HEK293T (cell line): ENCODE data around the gene HYPK.
"Not testable (repeated sequence)": the region's sequence is repeated elsewhere in the genome, so short reads cannot be mapped to it uniquely, and the experiment has no call there.

ENCODE experiments used
- CTCF ChIA-PET: fragments of 350-600 bp; formaldehyde crosslinking; extraction: SDS; loops from one replicate; lab custom pipeline; 2021; ENCODE audit warnings: antibody characterized with exemption, inconsistent platforms; lab: Yijun Ruan, JAX
- POLR2A ChIA-PET: fragments of 350-600 bp; formaldehyde crosslinking; extraction: SDS; loops from one replicate; lab custom pipeline; 2020; ENCODE audit warnings: antibody characterized with exemption, inconsistent platforms; lab: Yijun Ruan, JAX
- DNase-seq: peaks from one replicate; pipeline ENCODE4 v3.0.0; 2012; ENCODE audit warnings: mixed read lengths; ENCODE audit errors: extremely low spot score
- ARNT ChIP-seq: fragments of 450-650 bp; IDR thresholded peaks from 2 replicates; pipeline ENCODE4 v1.6.1; 2017; ENCODE audit warnings: mild to moderate bottlenecking
- BHLHE40 ChIP-seq: fragments of 450-650 bp; IDR thresholded peaks from 2 replicates; pipeline ENCODE4 v1.6.1; 2016; ENCODE audit warnings: mild to moderate bottlenecking, moderate library complexity, borderline replicate concordance
- CTBP1 ChIP-seq: fragments of 450-650 bp; IDR thresholded peaks from 2 replicates; pipeline ENCODE4 v1.6.1; 2016; ENCODE audit warnings: borderline replicate concordance
- ELF4 ChIP-seq: fragments of 450-650 bp; IDR thresholded peaks from 2 replicates; pipeline ENCODE4 v1.6.1; 2017; ENCODE audit warnings: antibody characterized with exemption
- FOXA1 ChIP-seq: fragments of 450-650 bp; IDR thresholded peaks from 2 replicates; pipeline ENCODE4 v1.6.1; 2016; ENCODE audit warnings: mild to moderate bottlenecking
- FOXK2 ChIP-seq: fragments of 450-650 bp; IDR thresholded peaks from 2 replicates; pipeline ENCODE4 v1.6.1; 2016; ENCODE audit warnings: mild to moderate bottlenecking
- FOXM1 ChIP-seq: fragments of 450-650 bp; IDR thresholded peaks from 2 replicates; pipeline ENCODE4 v1.6.1; 2017; ENCODE audit warnings: mild to moderate bottlenecking, borderline replicate concordance
- HDGF ChIP-seq: fragments of 450-650 bp; IDR thresholded peaks from 2 replicates; pipeline ENCODE4 v1.6.1; 2017; ENCODE audit warnings: antibody characterized with exemption, borderline replicate concordance
- L3MBTL2 ChIP-seq: fragments of 450-650 bp; conservative IDR thresholded peaks from 2 replicates; pipeline ENCODE4 v1.6.1; 2016; ENCODE audit warnings: mild to moderate bottlenecking
- LEF1 ChIP-seq: fragments of 450-650 bp; IDR thresholded peaks from 2 replicates; pipeline ENCODE4 v1.6.1; 2017; ENCODE audit warnings: mild to moderate bottlenecking, borderline replicate concordance
- NFRKB ChIP-seq: fragments of 450-650 bp; IDR thresholded peaks from 2 replicates; pipeline ENCODE4 v1.6.1; 2016; ENCODE audit warnings: mild to moderate bottlenecking, moderate library complexity
- SP1 ChIP-seq: fragments of 450-650 bp; IDR thresholded peaks from 2 replicates; pipeline ENCODE4 v1.6.1; 2017
- SUZ12 ChIP-seq: fragments of 450-650 bp; IDR thresholded peaks from 2 replicates; pipeline ENCODE4 v1.6.1; 2016; ENCODE audit warnings: mild to moderate bottlenecking
- TARDBP ChIP-seq: fragments of 450-650 bp; IDR thresholded peaks from 2 replicates; pipeline ENCODE4 v1.6.1; 2016
- ZNF384 ChIP-seq: fragments of 450-650 bp; IDR thresholded peaks from 2 replicates; pipeline ENCODE4 v1.6.1; 2016
- TF ChIP-seq, protein P1 (sequence below): fragments of 450-650 bp; IDR thresholded peaks from 2 replicates; pipeline ENCODE4 v1.6.1; 2016

The HYPK gene

DNA sequence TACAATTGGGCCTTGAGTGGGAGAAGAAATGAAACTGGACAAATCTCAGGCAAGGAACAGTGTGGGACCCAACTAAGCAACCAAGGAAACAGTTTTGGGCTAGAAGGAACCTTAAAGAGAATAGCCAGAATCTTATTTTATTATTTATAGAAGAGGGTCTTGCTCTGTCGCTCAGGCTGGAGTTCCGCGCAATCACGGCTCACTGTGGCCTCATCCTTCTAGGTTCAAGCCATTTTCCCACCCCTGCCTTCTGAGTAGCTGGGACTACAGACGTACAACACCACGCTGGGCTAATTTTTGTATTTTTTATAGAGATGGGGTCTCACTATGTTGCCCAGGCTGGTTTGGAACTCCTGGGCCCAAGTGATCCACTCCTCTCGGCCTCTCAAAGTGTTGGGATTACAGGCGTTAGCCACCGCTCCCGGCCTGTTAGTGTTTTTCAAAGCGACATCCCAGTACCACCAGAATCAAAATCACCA, 25.7 kb downstream of the HYPK start:
- POLR2A ChIA-PET = interaction anchor here (2.0 kb wide), 1 partner anchor 24 kb away, joined by 25 read pairs; the partner anchor contains the start of genes HYPK and SERINC4
- CTCF ChIA-PET = no interaction called here
- TF ChIP-seq LEF1 = no peak
- no peak for TF ChIP-seq BHLHE40
- TF ChIP-seq ARNT = no peak
- TF ChIP-seq, protein P1, sequence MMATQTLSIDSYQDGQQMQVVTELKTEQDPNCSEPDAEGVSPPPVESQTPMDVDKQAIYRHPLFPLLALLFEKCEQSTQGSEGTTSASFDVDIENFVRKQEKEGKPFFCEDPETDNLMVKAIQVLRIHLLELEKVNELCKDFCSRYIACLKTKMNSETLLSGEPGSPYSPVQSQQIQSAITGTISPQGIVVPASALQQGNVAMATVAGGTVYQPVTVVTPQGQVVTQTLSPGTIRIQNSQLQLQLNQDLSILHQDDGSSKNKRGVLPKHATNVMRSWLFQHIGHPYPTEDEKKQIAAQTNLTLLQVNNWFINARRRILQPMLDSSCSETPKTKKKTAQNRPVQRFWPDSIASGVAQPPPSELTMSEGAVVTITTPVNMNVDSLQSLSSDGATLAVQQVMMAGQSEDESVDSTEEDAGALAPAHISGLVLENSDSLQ = no peak
- no peak for TF ChIP-seq NFRKB
- TF ChIP-seq SUZ12 = no peak
- no peak for TF ChIP-seq HDGF
- TF ChIP-seq SP1 = no peak
- TF ChIP-seq TARDBP = no peak
- TF ChIP-seq FOXK2 = no peak
- no peak for TF ChIP-seq ZNF384
- TF ChIP-seq L3MBTL2 = no peak
- TF ChIP-seq CTBP1 = no peak
- no peak for TF ChIP-seq FOXA1
- no peak for TF ChIP-seq ELF4
- TF ChIP-seq FOXM1 = no peak
- no peak for DNase-seq

DNA sequence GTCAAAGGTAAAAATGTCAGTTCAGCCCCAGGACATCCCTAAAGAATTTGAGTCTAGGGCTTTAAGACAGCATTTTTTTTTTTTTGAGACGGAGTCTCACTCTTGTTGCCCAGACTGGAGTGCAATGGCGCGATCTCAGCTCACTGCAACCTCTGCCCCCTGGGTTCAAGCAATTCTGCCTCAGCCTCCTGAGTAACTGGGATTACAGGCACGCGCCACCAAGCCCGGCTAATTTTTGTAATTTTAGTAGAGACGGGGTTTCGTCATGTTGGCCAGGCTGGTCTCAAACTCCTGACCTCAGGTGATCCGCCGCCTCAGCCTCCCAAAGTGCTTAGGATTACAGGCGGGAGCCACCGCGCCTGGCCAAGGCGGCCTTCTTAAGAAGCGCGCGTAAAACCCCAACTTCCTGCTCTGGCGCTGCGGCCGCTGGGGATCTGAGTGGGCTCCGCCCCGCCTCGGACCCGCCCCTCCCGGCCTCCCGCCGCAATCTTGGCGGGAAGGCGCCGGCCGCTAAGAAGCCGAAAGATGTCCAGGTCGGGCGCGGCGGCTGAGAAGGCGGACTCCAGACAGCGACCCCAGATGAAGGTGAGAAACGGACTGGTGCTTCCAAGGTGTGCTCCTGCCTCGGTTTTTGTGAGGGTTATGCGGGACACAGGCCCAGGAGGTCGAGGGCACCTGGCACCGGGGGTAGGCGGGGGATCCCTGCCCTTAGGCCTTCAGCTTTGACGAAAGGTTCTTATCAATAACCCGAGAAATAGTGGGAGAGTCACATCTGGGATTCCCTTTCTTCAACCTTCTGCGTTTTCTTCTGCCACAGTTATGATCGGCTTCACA, 26.3 kb downstream of the HYPK start, which contains the start of gene WDR76:
Gene WDR76 (plus strand): TSS at position 495 of the 834 bp plus-strand sequence. CDS start 31 bp downstream, at position 526.
- POLR2A ChIA-PET = interaction anchor here (1.9 kb wide), 1 partner anchor 50 kb away, joined by 5 read pairs; the partner anchor contains the start of gene ELL3
- DNase-seq = peak; percentile 74
- peak; percentile 83 for TF ChIP-seq L3MBTL2
- TF ChIP-seq FOXK2 = no peak
- no peak for TF ChIP-seq FOXM1
- CTCF ChIA-PET = no interaction called here

DNA sequence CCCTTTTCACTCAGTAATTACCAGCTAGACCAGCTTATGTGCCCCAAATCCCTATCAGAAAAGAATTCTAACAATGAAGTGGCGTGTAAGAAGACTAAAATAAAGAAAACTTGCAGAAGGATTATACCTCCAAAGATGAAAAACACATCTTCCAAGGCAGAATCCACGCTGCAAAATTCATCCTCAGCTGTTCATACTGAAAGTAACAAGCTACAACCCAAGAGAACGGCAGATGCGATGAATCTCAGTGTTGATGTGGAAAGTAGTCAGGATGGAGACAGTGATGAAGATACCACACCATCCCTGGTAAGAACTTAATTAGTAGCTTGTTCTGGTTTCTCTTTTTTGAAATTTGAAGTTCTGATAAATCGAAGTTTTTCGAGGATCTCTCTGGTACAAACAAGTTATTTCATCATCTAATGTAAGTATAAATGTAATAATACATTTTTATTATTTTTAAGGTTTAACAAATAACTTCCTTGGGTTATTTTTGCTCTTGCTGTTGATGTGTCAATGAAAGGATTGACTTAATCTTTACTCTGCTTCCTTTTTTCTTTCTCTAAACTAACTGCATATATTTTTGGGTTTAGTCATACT, 27.8 kb downstream of the HYPK start:
- ChIA-PET POLR2A (interaction anchor here (1.3 to 1.9 kb wide), 2 partner anchors 28 to 52 kb away, joined by 3 to 5 read pairs; partner anchors contain the start of genes ELL3, HYPK and SERINC4), CTCF (no interaction called here)
- DNase-seq = no peak
- TF ChIP-seq ARNT (no peak), NFRKB (no peak), BHLHE40 (no peak), CTBP1 (no peak), FOXM1 (no peak), HDGF (no peak), SUZ12 (no peak), L3MBTL2 (no peak), TARDBP (no peak), FOXK2 (no peak), FOXA1 (no peak), SP1 (no peak)
- TF ChIP-seq, protein P1 = no peak

DNA sequence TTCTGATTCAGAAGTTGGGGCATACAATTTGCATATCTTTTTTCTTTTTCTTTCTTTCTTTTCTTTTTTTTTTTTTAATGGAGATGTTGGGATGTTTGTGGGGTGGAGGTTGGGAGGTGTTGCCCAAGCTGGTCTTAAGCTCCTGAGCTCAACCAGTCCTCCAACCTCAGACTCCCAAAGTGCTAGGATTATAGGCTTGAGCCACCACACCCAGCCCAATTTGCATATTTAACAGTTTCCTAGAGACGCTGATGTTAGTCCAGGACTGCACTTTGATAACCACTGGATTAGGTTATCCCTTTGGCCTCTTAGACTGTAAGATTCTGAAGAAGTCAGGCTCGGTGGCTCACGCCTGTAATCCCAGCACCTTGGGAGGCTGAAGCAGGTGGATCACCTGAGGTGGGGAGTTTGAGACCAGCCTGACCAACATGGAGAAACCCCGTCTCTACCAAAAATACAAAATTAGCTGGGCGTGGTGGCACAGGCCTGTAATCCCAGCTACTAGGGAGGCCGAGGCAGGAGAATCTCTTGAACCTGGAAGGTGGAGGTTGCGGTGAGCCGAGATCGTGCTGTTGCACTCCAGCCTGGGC, 29.6 kb downstream of the HYPK start:
- POLR2A ChIA-PET, DNase-seq: not testable (repeated sequence)
- CTCF ChIA-PET = interaction anchor here (0.6 kb wide), 1 partner anchor 17 kb away, joined by 3 read pairs; no protein-coding TSS in a partner anchor

DNA sequence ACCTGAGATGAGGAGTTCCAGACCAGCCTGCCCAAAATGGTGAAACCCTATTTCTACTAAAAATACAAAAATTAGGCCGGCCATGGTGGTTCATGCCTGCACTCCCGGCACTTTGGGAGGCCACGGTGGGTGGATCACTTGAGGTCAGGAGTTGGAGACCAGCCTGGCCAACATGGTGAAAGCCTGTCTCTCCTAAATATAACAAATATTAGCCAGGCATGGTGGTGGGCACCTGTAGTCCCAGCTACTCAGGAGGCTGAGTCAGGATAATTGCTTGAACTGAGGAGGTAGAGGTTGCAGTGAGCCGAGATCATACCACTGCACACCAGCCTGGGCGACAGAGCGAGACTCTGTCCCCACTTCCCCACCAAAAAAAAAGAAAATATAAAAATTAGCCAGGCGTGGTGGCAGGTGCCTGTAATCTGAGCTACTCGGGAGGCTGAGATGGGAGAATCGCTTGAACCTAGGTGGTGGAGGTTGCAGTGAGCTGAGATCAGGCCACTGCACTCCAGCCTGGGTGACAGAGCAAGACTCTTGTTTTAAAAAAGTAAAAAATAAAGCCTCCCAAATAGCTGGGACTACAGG, 30.4 kb downstream of the HYPK start:
- CTCF ChIA-PET = not testable (repeated sequence)
- POLR2A ChIA-PET = interaction anchor here (1.8 kb wide), 1 partner anchor 30 kb away, joined by 6 read pairs; the partner anchor contains the start of genes HYPK and SERINC4

DNA sequence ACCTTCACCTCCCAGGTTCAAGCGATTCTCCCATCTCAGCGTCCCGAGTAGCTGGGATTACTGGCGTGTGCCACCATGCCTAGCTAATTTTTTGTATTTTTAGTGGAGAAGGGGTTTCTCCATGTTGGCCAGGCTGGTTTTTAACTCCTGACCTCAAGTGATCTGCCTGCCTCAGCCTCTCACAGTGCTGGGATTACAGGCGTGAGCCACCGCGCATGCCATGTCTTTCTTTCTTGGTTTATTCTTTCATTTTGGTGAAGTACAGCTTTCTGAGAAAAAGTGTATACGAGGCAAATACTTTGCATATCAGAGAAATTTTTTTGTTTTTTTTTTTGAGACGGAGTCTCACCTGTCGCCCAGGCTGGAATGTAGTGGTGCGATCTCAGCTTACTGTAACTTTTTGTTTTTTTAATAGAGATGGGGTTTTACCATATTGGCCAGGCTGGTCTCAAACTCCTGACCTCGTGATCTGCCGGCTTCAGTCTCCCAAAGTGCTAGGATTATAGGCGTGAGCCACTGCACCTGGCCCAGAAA, 31.2 kb downstream of the HYPK start:
- POLR2A ChIA-PET = interaction anchor here (1.8 kb wide), 1 partner anchor 31 kb away, joined by 6 read pairs; the partner anchor contains the start of genes HYPK and SERINC4
- DNase-seq = not testable (repeated sequence)
- CTCF ChIA-PET = interaction anchor here (0.6 kb wide), 1 partner anchor 1022 kb away, joined by 5 read pairs; no protein-coding TSS in a partner anchor

More for the DNA sequence above, 30.4 kb downstream of the HYPK start:
- not testable (repeated sequence) for DNase-seq

DNA sequence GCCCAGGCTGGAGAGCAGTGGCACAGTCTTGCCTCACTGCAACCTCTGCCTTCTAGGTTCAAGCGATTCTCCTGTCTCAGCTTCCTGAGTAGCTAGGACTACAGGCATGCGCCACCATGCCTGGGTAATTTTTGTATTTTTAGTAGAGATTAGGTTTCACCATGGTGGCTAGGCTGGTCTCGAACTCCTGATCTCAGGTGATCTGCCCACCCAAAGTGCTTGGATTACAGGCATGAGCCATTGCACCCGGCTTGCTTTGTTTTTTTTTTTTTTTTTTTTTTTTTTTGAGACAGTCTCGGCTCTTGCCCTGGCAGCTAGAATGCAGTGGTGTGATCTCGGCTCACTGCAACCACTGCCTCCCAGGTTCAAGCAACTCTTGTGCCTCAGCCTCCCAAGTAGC, 32.1 kb downstream of the HYPK start:
- ChIA-PET POLR2A (interaction anchor here (0.9 to 1.8 kb wide), 2 partner anchors 23 to 32 kb away, joined by 4 to 6 read pairs; partner anchors contain the start of genes HYPK and SERINC4), CTCF (interaction anchor here (0.6 kb wide), 1 partner anchor 1021 kb away, joined by 5 read pairs; no protein-coding TSS in a partner anchor)
- 0 out of 2 replicates have a peak, but pooled peaks have one; percentile 31 for TF ChIP-seq ZNF384
- DNase-seq = not testable (repeated sequence)
